HEK293 (cell line): ENCODE measurements around the gene PTPRF.

Experiments used
- CTCF ChIA-PET: fragments of 350-600 bp; formaldehyde crosslinking; extraction: SDS; loops from one replicate; lab custom pipeline; 2021; ENCODE audit warnings: antibody characterized with exemption; lab: Yijun Ruan, JAX
- POLR2A ChIA-PET: fragments of 300-600 bp; formaldehyde crosslinking; extraction: SDS; loops from one replicate; lab custom pipeline; 2020; ENCODE audit warnings: antibody characterized with exemption, inconsistent platforms; lab: Yijun Ruan, JAX
- H3K27ac ChIP-seq: fragments of 200-500 bp; sonication (Bioruptor generic); 2 replicates; pipeline ENCODE4 v1.5.1; 2014; ENCODE audit warnings: low read depth, low read length, control low read depth, inconsistent platforms; ENCODE audit errors: extremely low read depth
- H3K36me3 ChIP-seq, 2 experiments: fragments of 200-500 bp in 1 of 2; sonication (Bioruptor generic) in 1 of 2; 1 replicate in 1 of 2; 2 replicates in 1 of 2; pipeline ENCODE4 v1.5.1; 2014 to 2017; ENCODE audit warnings: inconsistent platforms in 2 of 2, low read length in 2 of 2; ENCODE audit not compliant: control insufficient read depth in 2 of 2, insufficient read depth in 1 of 2
- H3K4me1 ChIP-seq: fragments of 200-500 bp; sonication (Bioruptor generic); 2 replicates; pipeline ENCODE4 v1.5.1; 2014; ENCODE audit warnings: mild to moderate bottlenecking, low read length, inconsistent platforms; ENCODE audit not compliant: control insufficient read depth, insufficient read depth
- H3K4me3 ChIP-seq: 2 replicates; pipeline ENCODE4 v1.5.1; 2011; ENCODE audit warnings: low read depth, mild to moderate bottlenecking, control low read depth, low read length, moderate library complexity
- H3K9me3 ChIP-seq: fragments of 200-500 bp; sonication (Bioruptor generic); 2 replicates; pipeline ENCODE4 v1.5.1; 2014; ENCODE audit warnings: low read depth, low read length, inconsistent platforms; ENCODE audit not compliant: control insufficient read depth, insufficient read depth
- KLF1 ChIP-seq: fragments of 450-650 bp; formaldehyde crosslinking; IDR thresholded peaks from 2 replicates; pipeline ENCODE4 v1.5.1; 2016; ENCODE audit warnings: missing biosample characterization, missing genetic modification characterization
- OVOL3 ChIP-seq: fragments of 450-650 bp; formaldehyde crosslinking; IDR thresholded peaks from 2 replicates; pipeline ENCODE4 v1.5.1; 2016; ENCODE audit warnings: missing biosample characterization, missing genetic modification characterization
- ZBTB11 ChIP-seq: fragments of 450-650 bp; formaldehyde crosslinking; conservative IDR thresholded peaks from 2 replicates; pipeline ENCODE4 v1.5.1; 2016; ENCODE audit warnings: low read depth, missing biosample characterization, missing genetic modification characterization
- ZBTB21 ChIP-seq: fragments of 450-650 bp; formaldehyde crosslinking; IDR thresholded peaks from 2 replicates; pipeline ENCODE4 v1.5.1; 2017; ENCODE audit warnings: missing biosample characterization, missing genetic modification characterization
- ZBTB6 ChIP-seq: fragments of 450-650 bp; formaldehyde crosslinking; IDR thresholded peaks from 2 replicates; pipeline ENCODE4 v1.5.1; 2017; ENCODE audit warnings: missing biosample characterization, missing genetic modification characterization
- ZBTB8A ChIP-seq: fragments of 450-650 bp; formaldehyde crosslinking; IDR thresholded peaks from 2 replicates; pipeline ENCODE4 v1.5.1; 2016; ENCODE audit warnings: missing biosample characterization, missing genetic modification characterization
- ZFP37 ChIP-seq: fragments of 450-650 bp; formaldehyde crosslinking; IDR thresholded peaks from 2 replicates; pipeline ENCODE4 v1.5.1; 2016; ENCODE audit warnings: missing biosample characterization, missing genetic modification characterization
- ZNF114 ChIP-seq: fragments of 450-650 bp; formaldehyde crosslinking; IDR thresholded peaks from 2 replicates; pipeline ENCODE4 v1.5.0; 2017; ENCODE audit warnings: missing biosample characterization, missing genetic modification characterization
- ZNF132 ChIP-seq: fragments of 450-650 bp; formaldehyde crosslinking; IDR thresholded peaks from 2 replicates; pipeline ENCODE4 v1.5.1; 2017; ENCODE audit warnings: missing biosample characterization, missing genetic modification characterization, borderline replicate concordance
- ZNF239 ChIP-seq: fragments of 450-650 bp; formaldehyde crosslinking; IDR thresholded peaks from 2 replicates; pipeline ENCODE4 v1.5.1; 2016; ENCODE audit warnings: missing biosample characterization, missing genetic modification characterization
- ZNF266 ChIP-seq: fragments of 450-650 bp; formaldehyde crosslinking; IDR thresholded peaks from 2 replicates; pipeline ENCODE4 v1.5.1; 2016; ENCODE audit warnings: missing biosample characterization, missing genetic modification characterization, low read depth
- ZNF335 ChIP-seq: fragments of 450-650 bp; formaldehyde crosslinking; conservative IDR thresholded peaks from 2 replicates; pipeline ENCODE4 v1.5.1; 2016; ENCODE audit warnings: missing biosample characterization, missing genetic modification characterization
- ZNF366 ChIP-seq: fragments of 450-650 bp; formaldehyde crosslinking; conservative IDR thresholded peaks from 2 replicates; pipeline ENCODE4 v1.5.1; 2016; ENCODE audit warnings: missing biosample characterization, missing genetic modification characterization
- ZNF423 ChIP-seq: fragments of 450-650 bp; formaldehyde crosslinking; IDR thresholded peaks from 2 replicates; pipeline ENCODE4 v1.5.1; 2016; ENCODE audit warnings: missing biosample characterization, missing genetic modification characterization
- ZNF548 ChIP-seq: fragments of 450-650 bp; formaldehyde crosslinking; IDR thresholded peaks from 2 replicates; pipeline ENCODE4 v1.5.1; 2016; ENCODE audit warnings: missing biosample characterization, missing genetic modification characterization
- ZNF623 ChIP-seq: fragments of 450-650 bp; formaldehyde crosslinking; IDR thresholded peaks from 2 replicates; pipeline ENCODE4 v1.5.1; 2016; ENCODE audit warnings: missing biosample characterization, missing genetic modification characterization
- TF ChIP-seq, protein P1 (sequence below): fragments of 450-650 bp; formaldehyde crosslinking; IDR thresholded peaks from 2 replicates; pipeline ENCODE4 v1.5.1; 2016; ENCODE audit warnings: missing biosample characterization, missing genetic modification characterization
- TF ChIP-seq, protein P2 (sequence below): fragments of 450-650 bp; formaldehyde crosslinking; IDR thresholded peaks from 2 replicates; pipeline ENCODE4 v1.5.1; 2016; ENCODE audit warnings: missing biosample characterization, missing genetic modification characterization
- TF ChIP-seq, protein P3 (sequence below): fragments of 450-650 bp; formaldehyde crosslinking; IDR thresholded peaks from 2 replicates; pipeline ENCODE4 v1.5.1; 2016; ENCODE audit warnings: missing biosample characterization, missing genetic modification characterization
- TF ChIP-seq, protein P4 (sequence below): fragments of 450-650 bp; formaldehyde crosslinking; IDR thresholded peaks from 2 replicates; pipeline ENCODE4 v1.5.1; 2017; ENCODE audit warnings: missing biosample characterization, missing genetic modification characterization

The PTPRF gene

GRCh38 chr1:43531107-43531905 is 623 bp downstream of the PTPRF start (continued):
- TF ChIP-seq, protein P1, sequence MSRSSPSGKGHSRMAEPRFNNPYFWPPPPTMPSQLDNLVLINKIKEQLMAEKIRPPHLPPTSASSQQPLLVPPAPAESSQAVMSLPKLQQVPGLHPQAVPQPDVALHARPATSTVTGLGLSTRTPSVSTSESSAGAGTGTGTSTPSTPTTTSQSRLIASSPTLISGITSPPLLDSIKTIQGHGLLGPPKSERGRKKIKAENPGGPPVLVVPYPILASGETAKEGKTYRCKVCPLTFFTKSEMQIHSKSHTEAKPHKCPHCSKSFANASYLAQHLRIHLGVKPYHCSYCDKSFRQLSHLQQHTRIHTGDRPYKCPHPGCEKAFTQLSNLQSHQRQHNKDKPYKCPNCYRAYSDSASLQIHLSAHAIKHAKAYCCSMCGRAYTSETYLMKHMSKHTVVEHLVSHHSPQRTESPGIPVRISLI (tag by site-specific recombination), result no peak
- peak; percentile 66 for TF ChIP-seq KLF1 (tag by site-specific recombination)
- TF ChIP-seq, protein P2, sequence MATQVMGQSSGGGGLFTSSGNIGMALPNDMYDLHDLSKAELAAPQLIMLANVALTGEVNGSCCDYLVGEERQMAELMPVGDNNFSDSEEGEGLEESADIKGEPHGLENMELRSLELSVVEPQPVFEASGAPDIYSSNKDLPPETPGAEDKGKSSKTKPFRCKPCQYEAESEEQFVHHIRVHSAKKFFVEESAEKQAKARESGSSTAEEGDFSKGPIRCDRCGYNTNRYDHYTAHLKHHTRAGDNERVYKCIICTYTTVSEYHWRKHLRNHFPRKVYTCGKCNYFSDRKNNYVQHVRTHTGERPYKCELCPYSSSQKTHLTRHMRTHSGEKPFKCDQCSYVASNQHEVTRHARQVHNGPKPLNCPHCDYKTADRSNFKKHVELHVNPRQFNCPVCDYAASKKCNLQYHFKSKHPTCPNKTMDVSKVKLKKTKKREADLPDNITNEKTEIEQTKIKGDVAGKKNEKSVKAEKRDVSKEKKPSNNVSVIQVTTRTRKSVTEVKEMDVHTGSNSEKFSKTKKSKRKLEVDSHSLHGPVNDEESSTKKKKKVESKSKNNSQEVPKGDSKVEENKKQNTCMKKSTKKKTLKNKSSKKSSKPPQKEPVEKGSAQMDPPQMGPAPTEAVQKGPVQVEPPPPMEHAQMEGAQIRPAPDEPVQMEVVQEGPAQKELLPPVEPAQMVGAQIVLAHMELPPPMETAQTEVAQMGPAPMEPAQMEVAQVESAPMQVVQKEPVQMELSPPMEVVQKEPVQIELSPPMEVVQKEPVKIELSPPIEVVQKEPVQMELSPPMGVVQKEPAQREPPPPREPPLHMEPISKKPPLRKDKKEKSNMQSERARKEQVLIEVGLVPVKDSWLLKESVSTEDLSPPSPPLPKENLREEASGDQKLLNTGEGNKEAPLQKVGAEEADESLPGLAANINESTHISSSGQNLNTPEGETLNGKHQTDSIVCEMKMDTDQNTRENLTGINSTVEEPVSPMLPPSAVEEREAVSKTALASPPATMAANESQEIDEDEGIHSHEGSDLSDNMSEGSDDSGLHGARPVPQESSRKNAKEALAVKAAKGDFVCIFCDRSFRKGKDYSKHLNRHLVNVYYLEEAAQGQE (tag by site-specific recombination), result no peak
- peak; percentile 69 for TF ChIP-seq ZNF335 (tag by site-specific recombination)
- 0 out of 2 replicates have a peak, but pooled peaks have one; percentile 26 for TF ChIP-seq ZNF423 (tag by site-specific recombination)
- TF ChIP-seq, protein P3, sequence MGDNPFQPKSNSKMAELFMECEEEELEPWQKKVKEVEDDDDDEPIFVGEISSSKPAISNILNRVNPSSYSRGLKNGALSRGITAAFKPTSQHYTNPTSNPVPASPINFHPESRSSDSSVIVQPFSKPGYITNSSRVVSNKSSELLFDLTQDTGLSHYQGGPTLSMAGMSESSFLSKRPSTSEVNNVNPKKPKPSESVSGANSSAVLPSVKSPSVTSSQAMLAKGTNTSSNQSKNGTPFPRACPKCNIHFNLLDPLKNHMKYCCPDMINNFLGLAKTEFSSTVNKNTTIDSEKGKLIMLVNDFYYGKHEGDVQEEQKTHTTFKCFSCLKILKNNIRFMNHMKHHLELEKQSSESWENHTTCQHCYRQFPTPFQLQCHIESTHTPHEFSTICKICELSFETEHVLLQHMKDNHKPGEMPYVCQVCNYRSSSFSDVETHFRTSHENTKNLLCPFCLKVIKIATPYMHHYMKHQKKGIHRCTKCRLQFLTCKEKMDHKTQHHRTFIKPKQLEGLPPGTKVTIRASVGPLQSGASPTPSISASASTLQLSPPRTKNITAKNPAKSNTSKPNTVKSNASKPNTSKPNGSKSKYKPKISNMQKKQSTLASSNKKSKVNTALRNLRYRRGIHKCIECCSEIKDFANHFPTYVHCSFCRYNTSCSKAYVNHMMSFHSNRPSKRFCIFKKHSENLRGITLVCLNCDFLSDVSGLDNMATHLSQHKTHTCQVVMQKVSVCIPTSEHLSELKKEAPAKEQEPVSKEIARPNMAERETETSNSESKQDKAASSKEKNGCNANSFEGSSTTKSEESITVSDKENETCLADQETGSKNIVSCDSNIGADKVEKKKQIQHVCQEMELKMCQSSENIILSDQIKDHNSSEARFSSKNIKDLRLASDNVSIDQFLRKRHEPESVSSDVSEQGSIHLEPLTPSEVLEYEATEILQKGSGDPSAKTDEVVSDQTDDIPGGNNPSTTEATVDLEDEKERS (tag by site-specific recombination), result no peak
- TF ChIP-seq ZBTB8A (tag by site-specific recombination), result peak; percentile 86
- no peak for TF ChIP-seq OVOL3
- no peak for TF ChIP-seq ZNF623 (tag by site-specific recombination)
- 0 out of 2 replicates have a peak, but pooled peaks have one; percentile 18 for TF ChIP-seq ZBTB11 (tag by site-specific recombination)
- 0 out of 2 replicates have a peak, but pooled peaks have one; percentile 37 for TF ChIP-seq ZFP37 (tag by site-specific recombination)
- TF ChIP-seq ZNF114, result no peak
- TF ChIP-seq, all 188 proteins: peak for 20

DNA sequence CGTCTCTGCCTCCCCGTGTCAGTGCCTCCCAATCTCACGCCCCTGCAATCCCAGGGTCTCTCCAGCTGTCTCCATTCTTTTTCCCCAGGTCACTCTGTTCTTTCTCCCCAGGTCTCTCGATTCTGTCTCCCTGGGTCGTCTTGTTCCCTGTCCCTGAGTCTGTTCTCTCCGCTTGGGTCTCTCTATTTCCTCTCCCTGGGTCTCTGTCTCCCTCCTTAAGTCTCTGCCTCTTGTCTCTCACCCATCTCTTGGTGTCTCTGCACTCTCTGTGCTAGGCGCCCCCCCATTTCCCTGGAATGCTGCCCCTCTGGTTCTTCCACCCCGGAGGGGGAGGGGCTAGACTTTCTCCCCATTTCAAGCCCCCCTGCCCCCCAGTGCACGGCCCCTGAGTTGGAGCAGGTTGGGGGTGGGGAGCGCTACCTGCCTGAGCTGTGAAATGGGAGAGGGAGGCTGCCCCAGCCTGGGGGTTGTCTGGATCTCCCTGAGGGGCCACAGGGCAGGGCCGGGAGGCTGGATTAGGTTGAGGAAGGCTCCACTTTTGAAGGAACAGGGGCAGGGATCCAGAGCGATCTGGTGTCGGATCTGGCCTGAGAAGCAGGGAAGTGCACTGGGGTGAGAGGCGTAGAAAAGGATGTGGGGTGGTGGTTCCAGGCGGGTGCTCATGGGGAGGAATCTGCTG is 1.4 kb downstream of the PTPRF start:
- H3K36me3 ChIP-seq, result peaks cover 0 to 9% of the 10 kb centered on the region in 2 experiments; a peak in 1 of 3 replicates
- ChIA-PET CTCF (interaction anchor here (0.7 to 0.8 kb wide), 2 partner anchors 22 to 117 kb away, joined by 3 to 4 read pairs; no protein-coding TSS in a partner anchor), POLR2A (interaction anchor here (0.7 to 1.1 kb wide), 2 partner anchors 174 to 326 kb away, joined by 3 read pairs; no protein-coding TSS in a partner anchor)
- no peak overlapping the region; the same call in 1 of the 2 replicates for H3K27ac ChIP-seq
- peaks cover 2% of the 10 kb centered on the region; the same call in 1 of the 2 replicates for H3K4me1 ChIP-seq
- H3K9me3 ChIP-seq, result no peaks in the 10 kb centered on the region
- peak overlapping the region; percentile 60 for H3K4me3 ChIP-seq
- TF ChIP-seq ZNF239 (no peak), ZBTB21 (tag by site-specific recombination) (no peak), ZNF548 (no peak), ZBTB6 (tag by site-specific recombination) (peak; percentile 7; the same call in 1 of the 2 replicates), ZNF132 (no peak), ZNF366 (0 out of 2 replicates have a peak, but pooled peaks have one; percentile 14), ZNF266 (tag by site-specific recombination) (no peak)
- TF ChIP-seq, protein P4, sequence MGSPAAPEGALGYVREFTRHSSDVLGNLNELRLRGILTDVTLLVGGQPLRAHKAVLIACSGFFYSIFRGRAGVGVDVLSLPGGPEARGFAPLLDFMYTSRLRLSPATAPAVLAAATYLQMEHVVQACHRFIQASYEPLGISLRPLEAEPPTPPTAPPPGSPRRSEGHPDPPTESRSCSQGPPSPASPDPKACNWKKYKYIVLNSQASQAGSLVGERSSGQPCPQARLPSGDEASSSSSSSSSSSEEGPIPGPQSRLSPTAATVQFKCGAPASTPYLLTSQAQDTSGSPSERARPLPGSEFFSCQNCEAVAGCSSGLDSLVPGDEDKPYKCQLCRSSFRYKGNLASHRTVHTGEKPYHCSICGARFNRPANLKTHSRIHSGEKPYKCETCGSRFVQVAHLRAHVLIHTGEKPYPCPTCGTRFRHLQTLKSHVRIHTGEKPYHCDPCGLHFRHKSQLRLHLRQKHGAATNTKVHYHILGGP, result no peak
